Measurements from ENCODE around the gene GCN1.

GRCh38 chr12:120101617-120102016 is 92.9 kb downstream of the GCN1 start:
- no peak for TF ChIP-seq CTCF (optimal IDR thresholded peaks at IDR 0.05 in 1 of 3, IDR thresholded peaks at IDR 0.05 in 1 of 3, conservative IDR thresholded peaks at IDR 0.05 in 1 of 3; ENCODE audit: extremely low read depth in 1 of 3, insufficient read depth in 2 of 3, low read length in 3 of 3)
- no peak for TF ChIP-seq EZH2 (IDR thresholded peaks at IDR 0.05; ENCODE audit: low read length)
